Right ventricle myocardium superior (tissue), 1 donor: ENCODE measurements around the gene ATP11A. TPM values are rescaled to one million over a fixed set of nuclear protein-coding genes. Genes with fewer than 3 reads are reported as not detected.

Source experiments
- ATAC-seq: fragments of 200-7000 bp; cut with Tn5 transposase; one replicate; pipeline ENCODE4 v1.9.1; 2020; ENCODE audit warnings: mild to moderate bottlenecking; ENCODE audit not compliant: poor library complexity
- DNase-seq: peaks from one replicate; pipeline ENCODE4 v3.0.0-alpha.2; 2020
- intact Hi-C: fragments of 100-400 bp; cut with DNase I; formaldehyde crosslinking; loops from one replicate; pipeline ENCODE4 v1.11.2; 2022
- total RNA-seq: library from RNA; stranded (reverse); fragmentation: NEBNext Ultra II Directional; extraction: Animal tissue kit (Norgen Biotek cat#: 25700); gene quantifications from one replicate; pipeline ENCODE4 v1.2.1, GENCODE V29; 2021
- donor health status: DM: no; HTN: yes; CAD: no; lungs with severe emphysema.

ATP11A gene
- total RNA-seq, 1 donor from 2014 or later, result 73.6 TPM

- ATAC-seq, result no peak
- intact Hi-C loops, result no loop called here
Measured at GRCh38 chr13:112716461-112716820, 26.6 kb downstream of the ATP11A start.

DNA sequence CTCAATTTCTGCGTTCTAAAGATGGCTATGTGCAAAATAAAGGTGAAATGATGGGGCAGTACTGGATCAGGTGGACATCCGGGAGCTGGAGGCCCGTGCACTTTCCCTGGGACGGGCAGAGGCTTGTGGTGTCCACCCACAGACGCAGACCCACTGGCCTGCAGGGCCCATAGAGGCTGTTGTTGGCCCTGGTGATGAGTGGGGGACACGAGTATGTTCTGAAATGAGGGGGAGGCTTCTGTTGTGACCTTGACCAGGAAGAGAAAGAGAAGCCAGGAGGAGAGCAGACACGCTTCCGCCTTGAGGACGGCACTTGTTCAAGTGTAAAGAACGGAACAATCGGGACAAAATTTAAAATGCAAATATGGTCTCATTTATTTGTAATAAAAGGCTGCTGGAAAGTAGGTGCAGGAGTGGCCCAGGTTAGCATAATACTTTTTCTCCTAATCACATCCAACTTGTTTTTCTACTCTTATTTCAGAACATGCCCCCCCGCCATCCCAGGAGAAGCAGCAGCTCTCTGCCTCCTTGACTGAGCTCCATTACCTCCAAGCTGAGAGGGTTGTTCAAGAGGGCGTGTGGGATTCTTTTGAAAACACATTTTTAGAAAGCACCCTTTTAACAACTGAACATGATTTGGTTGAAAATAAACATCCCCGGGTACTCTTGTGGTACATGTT is 27.1 kb downstream of the ATP11A start:
- DNase-seq, result peak; percentile 22
- ATAC-seq, result no peak
- intact Hi-C loops, result no loop called here

More at GRCh38 chr13:112716461-112716820, 26.6 kb downstream of the ATP11A start:
- DNase-seq, result no peak

- DNase-seq (no peak), ATAC-seq (no peak)
- intact Hi-C loops, result no loop called here
Measured at GRCh38 chr13:112718318-112718717, 28.5 kb downstream of the ATP11A start.

- ATAC-seq, result no peak
- intact Hi-C loops, result no loop called here
- no peak for DNase-seq
Measured at GRCh38 chr13:112719016-112719415, 29.2 kb downstream of the ATP11A start.

DNA sequence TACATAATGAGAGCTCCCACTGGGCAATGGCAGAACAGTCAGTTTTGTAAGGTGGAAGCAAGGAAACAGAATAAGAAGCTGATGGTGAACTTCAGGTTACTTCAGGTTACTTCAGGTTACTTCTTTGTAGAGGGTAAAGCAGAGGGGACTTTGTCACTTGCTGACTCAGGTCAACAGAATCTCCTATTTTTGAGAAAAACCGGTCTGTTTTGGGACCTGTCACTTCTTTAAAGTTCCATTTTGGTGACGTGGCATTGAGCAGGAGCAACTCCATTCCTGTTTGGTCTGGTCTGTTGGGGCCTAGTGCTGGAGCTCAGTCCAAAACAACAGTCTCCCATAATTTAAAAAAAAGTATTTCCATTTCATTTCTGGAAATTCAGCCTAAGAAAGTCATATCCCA is 29.7 kb downstream of the ATP11A start:
- DNase-seq, result no peak

GRCh38 chr13:112720251-112720650 is 30.4 kb downstream of the ATP11A start:
- ATAC-seq (no peak), DNase-seq (no peak)
- intact Hi-C loops, result no loop called here

More for the DNA sequence above, 29.7 kb downstream of the ATP11A start:
- no peak for ATAC-seq
- intact Hi-C loops, result no loop called here

- no peak for ATAC-seq
- no peak for DNase-seq
- intact Hi-C loops, result no loop called here
Measured at GRCh38 chr13:112720814-112721197, 31.0 kb downstream of the ATP11A start.

DNA sequence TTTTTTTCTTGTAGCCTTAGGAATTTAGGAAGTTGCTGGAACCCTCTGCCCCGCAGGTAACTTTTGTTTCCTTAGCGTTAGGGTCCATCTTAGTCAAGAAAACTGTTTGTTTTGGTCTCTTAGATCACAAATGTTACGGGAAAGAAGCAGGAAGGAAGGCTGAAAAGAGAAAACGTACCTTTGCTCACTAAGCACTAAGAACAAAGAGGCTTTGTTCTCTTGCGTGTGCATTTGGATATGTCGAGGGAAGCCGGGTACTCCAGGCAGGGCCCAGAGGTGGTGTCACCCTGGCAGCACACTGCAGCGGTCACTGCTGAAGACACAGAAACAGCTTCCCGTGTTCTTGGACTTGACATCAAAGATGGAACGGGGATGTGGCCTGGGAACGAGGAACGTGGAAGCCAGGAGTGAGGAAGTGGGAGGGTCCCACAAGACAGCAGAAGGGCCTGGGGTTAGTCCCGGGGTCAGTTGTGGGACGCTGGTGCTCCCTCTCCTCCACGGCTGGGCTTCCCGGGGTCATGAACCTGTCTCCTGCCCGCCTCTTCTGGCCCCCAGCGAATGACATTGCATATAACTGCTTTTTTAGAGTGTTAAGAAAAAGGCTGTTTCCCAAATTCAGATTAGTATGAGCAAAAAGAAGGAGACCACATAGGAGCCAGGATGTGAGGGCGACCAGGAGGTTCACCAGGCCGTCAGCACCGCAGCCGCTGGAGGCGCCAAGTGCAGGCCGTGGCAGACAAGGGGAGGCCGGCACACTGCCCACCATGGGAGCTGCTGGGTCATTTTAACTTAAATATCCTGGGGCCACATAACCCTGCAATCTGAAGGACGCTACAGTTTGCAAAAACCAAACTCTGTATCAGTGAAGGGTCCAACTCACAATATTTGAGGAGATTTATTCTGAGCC is 31.6 kb downstream of the ATP11A start:
- DNase-seq (no peak), ATAC-seq (no peak)
- intact Hi-C loops, result no loop called here

GRCh38 chr13:112722433-112723263 is 32.8 kb downstream of the ATP11A start:
- peak; percentile 75 for DNase-seq
- peak; percentile 64 for ATAC-seq
- intact Hi-C loops, result no loop called here

DNA sequence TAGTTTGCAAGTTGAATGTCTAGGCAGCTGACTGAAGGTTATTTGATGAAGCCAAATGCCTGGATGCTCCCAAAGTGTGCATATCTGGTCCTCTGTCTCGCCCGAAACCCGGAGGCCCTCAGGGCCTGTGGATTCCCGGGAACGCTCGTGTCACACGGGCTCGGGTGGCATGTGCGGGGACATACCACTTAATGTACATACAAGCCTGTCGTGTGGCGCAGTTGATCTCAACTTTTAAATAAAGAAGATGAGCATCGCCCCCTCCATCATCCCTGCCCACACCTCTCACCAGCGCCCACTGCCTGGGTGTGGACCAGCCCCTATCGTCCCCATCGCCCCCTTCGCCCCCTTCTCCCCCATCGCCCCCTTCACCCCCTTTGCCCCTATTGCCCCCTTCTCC is 33.9 kb downstream of the ATP11A start:
- no peak for DNase-seq
- no peak for ATAC-seq
- intact Hi-C loops, result no loop called here

DNA sequence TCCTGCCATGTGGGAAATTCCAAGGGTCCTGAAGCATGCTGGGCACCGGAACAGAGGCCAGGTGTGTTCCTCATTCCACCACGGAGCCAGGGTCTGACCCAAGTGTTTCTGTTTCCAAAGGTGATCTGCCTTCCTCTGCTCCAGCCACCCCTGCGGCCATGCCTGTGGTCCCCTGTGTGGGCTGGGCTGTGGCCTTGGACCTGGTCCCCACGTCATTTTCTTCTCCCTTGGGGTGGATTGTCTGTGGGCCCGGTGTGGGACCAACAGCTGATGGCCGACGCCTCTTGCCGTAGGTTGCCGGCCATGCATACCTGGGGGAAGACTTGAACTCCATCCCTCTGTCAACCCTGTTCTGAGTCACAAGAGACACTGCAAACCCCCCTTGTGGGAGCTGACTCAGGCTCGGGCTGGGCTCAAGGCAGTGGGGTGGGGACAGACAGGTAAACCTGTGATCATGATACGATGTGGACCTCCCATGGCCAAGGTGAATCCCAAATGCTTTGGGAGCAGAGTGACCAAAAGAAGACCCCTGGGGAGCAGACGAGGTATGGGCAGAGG is 35.0 kb downstream of the ATP11A start:
- ATAC-seq, result no peak
- intact Hi-C loops, result no loop called here
- peak; percentile 21 for DNase-seq

GRCh38 chr13:112725346-112726015 is 35.6 kb downstream of the ATP11A start:
- intact Hi-C loops, result no loop called here
- DNase-seq (no peak), ATAC-seq (peak; percentile 38)

DNA sequence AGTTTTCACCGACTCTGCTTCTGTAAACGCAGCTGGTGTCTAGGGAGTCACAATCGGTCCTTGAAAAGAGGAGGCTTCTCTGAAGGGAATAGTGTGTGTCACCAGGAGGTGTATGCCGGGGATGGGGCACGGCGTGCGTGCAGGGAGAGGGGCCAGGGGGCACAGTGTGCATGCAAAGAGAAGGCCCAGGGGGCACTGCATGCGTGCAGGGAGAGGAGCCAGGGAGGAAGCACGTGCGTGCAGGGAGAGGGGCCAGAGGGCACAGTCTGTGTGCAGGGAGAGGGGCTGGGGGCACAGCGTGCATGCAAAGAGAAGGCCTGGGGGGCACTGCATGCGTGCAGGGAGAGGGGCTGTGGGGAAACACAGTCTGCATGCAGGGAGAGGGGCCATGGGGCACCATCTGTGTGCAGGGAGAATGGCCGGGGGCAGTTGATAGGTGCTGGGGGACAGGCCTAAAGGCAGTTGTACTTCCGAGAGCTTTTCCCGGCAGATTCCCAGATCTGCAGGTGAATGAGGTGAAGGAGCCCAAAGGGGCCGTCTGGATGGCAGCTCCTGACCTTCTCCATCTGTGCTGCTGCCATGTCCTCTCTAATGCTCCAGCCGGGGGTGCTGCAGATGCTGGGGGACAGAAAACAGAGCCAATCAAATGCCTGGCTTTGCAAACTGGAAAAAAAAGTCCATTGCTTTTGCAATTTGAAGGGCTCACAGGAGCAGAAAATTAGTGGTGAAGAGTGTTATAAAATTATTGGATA is 36.4 kb downstream of the ATP11A start:
- ATAC-seq, result no peak
- DNase-seq, result no peak
- intact Hi-C loops, result no loop called here

DNA sequence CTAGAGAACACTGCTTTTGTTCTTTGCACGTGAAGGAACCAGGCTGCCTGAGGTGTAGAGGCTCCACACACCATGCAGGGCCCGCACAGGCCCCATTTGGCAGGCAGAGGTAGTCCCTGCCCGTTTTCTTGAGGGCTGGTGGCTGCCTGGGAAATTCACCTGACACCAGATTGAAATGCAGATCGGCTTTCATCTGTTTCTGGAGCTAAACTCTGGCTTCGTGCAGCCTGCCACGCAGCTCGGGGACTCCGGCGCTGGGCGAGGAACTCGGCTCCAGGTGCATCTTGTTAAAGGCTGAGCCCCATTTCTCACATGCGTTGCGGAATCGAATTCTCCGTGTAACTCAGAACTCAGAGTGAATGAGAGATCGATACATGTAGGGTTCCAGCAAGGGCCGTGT is 37.7 kb downstream of the ATP11A start:
- no peak for DNase-seq
- intact Hi-C loops, result no loop called here
- no peak for ATAC-seq

- ATAC-seq (no peak), DNase-seq (no peak)
- intact Hi-C loops, result no loop called here
Measured at GRCh38 chr13:112728375-112729126, 38.7 kb downstream of the ATP11A start.

GRCh38 chr13:112729408-112729807 is 39.6 kb downstream of the ATP11A start:
- intact Hi-C loops, result no loop called here
- ATAC-seq, result peak; percentile 87
- DNase-seq, result peak; percentile 80

DNA sequence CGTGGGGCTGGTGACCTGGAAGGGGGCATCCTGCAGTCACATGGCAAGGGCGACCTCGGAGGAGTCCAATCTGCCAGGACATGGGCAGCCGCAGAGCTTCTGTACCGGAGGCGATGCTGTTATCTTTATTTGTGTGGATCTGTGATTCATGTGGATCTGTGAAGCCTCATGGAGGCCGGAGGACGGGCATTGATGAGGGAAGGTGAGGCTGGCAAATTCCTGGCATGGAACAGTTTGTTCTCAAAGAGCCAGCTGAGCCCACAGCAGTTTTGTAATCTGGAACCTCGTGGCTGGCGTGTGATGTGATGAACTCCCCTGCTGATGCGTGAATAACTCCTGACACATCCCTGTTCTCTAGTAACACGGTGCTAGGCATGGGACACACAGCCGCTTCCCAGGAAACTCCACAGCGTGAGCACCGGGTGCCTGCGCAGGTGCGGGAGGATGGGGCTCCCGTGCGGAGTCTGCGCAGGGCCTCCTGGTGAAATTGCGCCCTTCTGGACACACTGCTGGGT is 40.4 kb downstream of the ATP11A start:
- ATAC-seq, result peak; percentile 78
- intact Hi-C loops, result loop anchor here (5.0 kb wide), 1 partner anchor 38 kb away; the partner anchor contains the start of gene ATP11A
- DNase-seq, result peak; percentile 64
